ENCODE data around the gene MAP4K3.

GRCh38 chr2:39228413-39229209 lies 208.5 kb downstream of the MAP4K3 start:
- TF ChIP-seq EZH2 (IDR thresholded peaks at IDR 0.05) (no peak), POLR2AphosphoS5 (IDR thresholded peaks at IDR 0.05; ENCODE audit: borderline replicate concordance, low read depth, low read length) (no peak), FOXP2 (optimal IDR thresholded peaks at IDR 0.05; ENCODE audit: control extremely low read depth, extremely low read length, insufficient read depth) (no peak)

All from SK-N-MC (cell line).